Lower leg skin (tissue), 3 donors: ENCODE data around the gene DLG2.

Experiments
- CTCF ChIP-seq, 3 donors: fragments of 450-650 bp; IDR thresholded peaks; one replicate each; pipeline ENCODE4 v1.5.1; 2016; ENCODE audit warnings: antibody characterized with exemption in 3 of 3, mild to moderate bottlenecking in 3 of 3, moderate library complexity in 2 of 3
- POLR2A ChIP-seq, 2 donors: fragments of 450-650 bp; IDR thresholded peaks; one replicate each; pipeline ENCODE4 v1.6.1; 2016 to 2017; ENCODE audit warnings: antibody characterized with exemption in 2 of 2, mild to moderate bottlenecking in 1 of 2, moderate library complexity in 1 of 2

GRCh38 chr11:83784419-83784818, 1842.7 kb downstream of the DLG2 start:
- TF ChIP-seq POLR2A (IDR thresholded peaks at IDR 0.05): no peak
- TF ChIP-seq CTCF (IDR thresholded peaks at IDR 0.05): no peak
